Endothelial cell of umbilical vein (primary cell): ENCODE results near the gene SULT1A1. TPM values are rescaled to one million over a fixed set of nuclear protein-coding genes. Genes with fewer than 3 reads are reported as not detected.
"Not testable (repeated sequence)": the region's sequence is repeated elsewhere in the genome, so short reads cannot be mapped to it uniquely, and the experiment has no call there.

Experiments
- Bru-seq: library from RNA; stranded (reverse); fragments of 400-500 nt; gene quantifications from one replicate; lab custom pipeline; 2021; lab: Mats Ljungman, UMichigan
- BruChase-seq, 2 experiments: library from RNA; stranded (reverse); fragments of 400-500 nt; gene quantifications; one replicate each; lab custom pipeline; 2021; lab: Mats Ljungman, UMichigan
- BruUV-seq: library from RNA; stranded (reverse); fragments of 400-500 nt; replicated peaks from 2 replicates; lab custom pipeline; 2021; lab: Mats Ljungman, UMichigan
- CTCF ChIA-PET: fragments of 300-600, 350-600 bp; sonication (Branson Sonifier 250); formaldehyde crosslinking; loops from one replicate; lab custom pipeline; 2021; ENCODE audit warnings: antibody characterized with exemption, inconsistent platforms; lab: Charles Lee
- POLR2A ChIA-PET: fragments of 300-600, 350-600 bp; sonication (Branson Sonifier 250); formaldehyde crosslinking; loops from one replicate; lab custom pipeline; 2021; ENCODE audit warnings: antibody characterized with exemption, inconsistent platforms; lab: Charles Lee
- DNase-seq: peaks from one replicate; pipeline ENCODE4 v3.0.0-alpha.2; 2011; ENCODE audit warnings: low read depth, low spot score
- FAIRE-seq: peaks from 2 replicates; lab custom pipeline; 2011; peaks lifted over from hg19 to GRCh38; lab: Jason Lieb, UNC
- H2AFZ ChIP-seq: 2 replicates; pipeline ENCODE4 v1.6.0; 2012; ENCODE audit warnings: low read depth, low read length, control low read depth, inconsistent platforms
- H3K27ac ChIP-seq: 2 replicates; pipeline ENCODE4 v1.5.1; 2011; ENCODE audit warnings: low read depth, mild to moderate bottlenecking, control low read depth, low read length, moderate library complexity; ENCODE audit not compliant: insufficient read depth
- H3K27me3 ChIP-seq, 2 experiments: 2 replicates each; pipeline versions ENCODE4 v1.6.0 to v1.6.1; 2011; ENCODE audit warnings: low read length in 2 of 2, mixed read lengths in 1 of 2; ENCODE audit not compliant: control insufficient read depth in 2 of 2, insufficient read depth in 2 of 2
- H3K36me3 ChIP-seq, 2 experiments: 2 replicates in 1 of 2; 3 replicates in 1 of 2; pipeline ENCODE4 v1.5.1; 2011; ENCODE audit warnings: low read length in 2 of 2, mild to moderate bottlenecking in 1 of 2, moderate library complexity in 1 of 2; ENCODE audit not compliant: control insufficient read depth in 2 of 2, insufficient read depth in 2 of 2; ENCODE audit errors: extremely low read depth in 1 of 2
- H3K4me1 ChIP-seq: 3 replicates; pipeline ENCODE4 v1.5.1; 2011; ENCODE audit warnings: mild to moderate bottlenecking, low read length; ENCODE audit not compliant: control insufficient read depth, insufficient read depth; ENCODE audit errors: extremely low read depth
- H3K4me2 ChIP-seq: 2 replicates; pipeline ENCODE4 v1.6.1; 2011; ENCODE audit warnings: low read length, control low read depth, mixed read lengths; ENCODE audit not compliant: insufficient read depth
- H3K4me3 ChIP-seq, 3 experiments: fragments of 200-600 bp in 1 of 3; sonication (generic), shearing (Covaris generic) in 1 of 3; replicated peaks in 1 of 3; 2 replicates each; pipeline ENCODE4 v1.5.1; 2011 to 2016; ENCODE audit warnings: control low read depth in 3 of 3, low read length in 3 of 3, mild to moderate bottlenecking in 2 of 3, inconsistent platforms in 1 of 3, low read depth in 1 of 3, moderate library complexity in 1 of 3; ENCODE audit not compliant: insufficient read depth in 1 of 3
- H3K79me2 ChIP-seq: 2 replicates; pipeline ENCODE4 v1.6.0; 2012; ENCODE audit warnings: low read length, inconsistent platforms; ENCODE audit not compliant: control insufficient read depth, insufficient read depth
- H3K9ac ChIP-seq: replicated peaks from 2 replicates; pipeline ENCODE3; 2011; ENCODE audit warnings: low read length, control low read depth; ENCODE audit not compliant: insufficient read depth; ENCODE audit errors: extremely low read depth
- H3K9me1 ChIP-seq: replicated peaks from 3 replicates; pipeline ENCODE4 v1.6.0; 2011; ENCODE audit warnings: mild to moderate bottlenecking, low read length; ENCODE audit not compliant: control insufficient read depth, insufficient read depth; ENCODE audit errors: extremely low read depth
- H3K9me3 ChIP-seq: replicated peaks from 2 replicates; pipeline ENCODE4 v1.5.1; 2012; ENCODE audit warnings: low read length, inconsistent platforms; ENCODE audit not compliant: control insufficient read depth, insufficient read depth
- H4K20me1 ChIP-seq: replicated peaks from 2 replicates; pipeline ENCODE3; 2011; ENCODE audit warnings: mild to moderate bottlenecking, low read length; ENCODE audit not compliant: control insufficient read depth, insufficient read depth; ENCODE audit errors: extremely low read depth
- CTCF ChIP-seq, 2 donors: IDR thresholded peaks; 1 replicate in 1 of 2; 2 replicates in 1 of 2; pipeline ENCODE4 v1.5.1; 2011; ENCODE audit warnings: low read length in 2 of 2, mild to moderate bottlenecking in 2 of 2, moderate library complexity in 2 of 2, control low read depth in 1 of 2, inconsistent platforms in 1 of 2, low read depth in 1 of 2; ENCODE audit not compliant: insufficient read depth in 1 of 2; ENCODE audit errors: extremely low read depth in 1 of 2
- EZH2 ChIP-seq: IDR thresholded peaks from 2 replicates; pipeline ENCODE4 v1.6.1; 2012; ENCODE audit warnings: borderline replicate concordance, low read depth, mild to moderate bottlenecking, moderate library complexity, low read length, inconsistent platforms; ENCODE audit not compliant: severe bottlenecking
- FOS ChIP-seq: IDR thresholded peaks from 2 replicates; pipeline ENCODE4 v1.6.1; 2011; ENCODE audit warnings: mild to moderate bottlenecking, low read length, moderate library complexity, borderline replicate concordance; ENCODE audit not compliant: insufficient read depth
- GATA2 ChIP-seq: IDR thresholded peaks from 2 replicates; pipeline ENCODE4 v1.7.0; 2011; ENCODE audit warnings: low read depth, mild to moderate bottlenecking, moderate library complexity, mixed read lengths, low read length; ENCODE audit not compliant: insufficient read length, insufficient read depth
- JUN ChIP-seq: IDR thresholded peaks from 2 replicates; pipeline ENCODE4 v1.6.1; 2011; ENCODE audit warnings: borderline replicate concordance, low read depth; ENCODE audit not compliant: insufficient read length, insufficient read depth
- MAX ChIP-seq: IDR thresholded peaks from 2 replicates; pipeline ENCODE4 v1.6.1; 2011; ENCODE audit not compliant: insufficient read depth, insufficient read length
- MYC ChIP-seq: IDR thresholded peaks from one replicate; pipeline ENCODE4 v1.6.1; 2011; ENCODE audit warnings: mild to moderate bottlenecking, low read depth, low read length
- POLR2A ChIP-seq: IDR thresholded peaks from 2 replicates; pipeline ENCODE4 v1.6.1; 2012; ENCODE audit warnings: low read depth, mild to moderate bottlenecking, control low read depth, low read length
- POLR2AphosphoS5 ChIP-seq: IDR thresholded peaks from 2 replicates; pipeline ENCODE4 v1.6.1; 2012; ENCODE audit warnings: low read depth, mild to moderate bottlenecking, control low read depth, low read length, moderate library complexity; ENCODE audit not compliant: insufficient read depth
- dilution Hi-C: fragments of 300-500 bp; cut with MboI; formaldehyde crosslinking; loops from one replicate; pipeline ENCODE4 v1.15.0; 2019; ENCODE audit warnings: low sequenced_read_pairs; ENCODE audit not compliant: extremely low pct_ligation_motif_present
- intact Hi-C: fragments of 100-400 bp; cut with micrococcal nuclease; formaldehyde crosslinking; loops from one replicate; pipeline ENCODE4 v1.10.0; 2022
- long read RNA-seq: library from polyadenylated mRNA; stranded (forward); transcript quantifications from one replicate; pipeline ENCODE4 v2.0.0, GENCODE V29; 2021
- polyA minus RNA-seq, 3 experiments: library from RNA; depleted of rRNA, polyadenylated mRNA; stranded (reverse); fragments of >200 nt; gene quantifications; 1 replicate in 1 of 3; 2 replicates in 2 of 3; pipeline ENCODE4 v1.2.3, GENCODE V29; 2011
- polyA plus RNA-seq, 4 experiments: library from polyadenylated mRNA; depleted of rRNA in 3 of 4; stranded (reverse) in 3 of 4; unstranded in 1 of 4; fragments of >200 nt; gene quantifications; 2 replicates each; pipeline versions ENCODE4 v1.2.1 to v1.2.3, GENCODE V29; 2011 to 2012; ENCODE audit warnings: missing spikeins in 1 of 4
- total RNA-seq: library from RNA; stranded (reverse); gene quantifications from 2 replicates; pipeline ENCODE4 v1.2.3, GENCODE V29; 2021

Gene SULT1A1
- total RNA-seq (0.62 and 0.77 TPM in 2 replicates), polyA plus RNA-seq (0.65 and 0.90 TPM in 2 replicates), polyA minus RNA-seq (0.21 and 0.32 TPM in 2 replicates), Bru-seq, nascent RNA (percentile 14 among the genes with signal in this experiment), BruChase-seq, experiment 1, labeled RNA remaining after a 6-hour chase (percentile 6 among the genes with signal in this experiment), BruChase-seq, experiment 2, labeled RNA remaining after a 2-hour chase (percentile 6 among the genes with signal in this experiment)
- 0.72 and 1.0 TPM in 2 replicates for polyA plus RNA-seq (2011; cell fraction: cytosol; rRNA removed)
- 0.41 and 0.84 TPM in 2 replicates for polyA plus RNA-seq (2011; cell fraction: nucleus; rRNA removed)
- polyA plus RNA-seq (2012) = 1.2 and 1.9 TPM in 2 replicates
- polyA minus RNA-seq (2011; cell fraction: cytosol; rRNA and poly(A)+ RNA removed) = 6.2 TPM
- 0.34 TPM in 1 of 2 replicates, not detected in the other for polyA minus RNA-seq (2011; cell fraction: nucleus; rRNA and poly(A)+ RNA removed)
- long read RNA-seq, partial matches to known transcripts = 0 of 3 reads
- long read RNA-seq, other reads (novel, unspliced or antisense) = 1 of 3 reads

DNA sequence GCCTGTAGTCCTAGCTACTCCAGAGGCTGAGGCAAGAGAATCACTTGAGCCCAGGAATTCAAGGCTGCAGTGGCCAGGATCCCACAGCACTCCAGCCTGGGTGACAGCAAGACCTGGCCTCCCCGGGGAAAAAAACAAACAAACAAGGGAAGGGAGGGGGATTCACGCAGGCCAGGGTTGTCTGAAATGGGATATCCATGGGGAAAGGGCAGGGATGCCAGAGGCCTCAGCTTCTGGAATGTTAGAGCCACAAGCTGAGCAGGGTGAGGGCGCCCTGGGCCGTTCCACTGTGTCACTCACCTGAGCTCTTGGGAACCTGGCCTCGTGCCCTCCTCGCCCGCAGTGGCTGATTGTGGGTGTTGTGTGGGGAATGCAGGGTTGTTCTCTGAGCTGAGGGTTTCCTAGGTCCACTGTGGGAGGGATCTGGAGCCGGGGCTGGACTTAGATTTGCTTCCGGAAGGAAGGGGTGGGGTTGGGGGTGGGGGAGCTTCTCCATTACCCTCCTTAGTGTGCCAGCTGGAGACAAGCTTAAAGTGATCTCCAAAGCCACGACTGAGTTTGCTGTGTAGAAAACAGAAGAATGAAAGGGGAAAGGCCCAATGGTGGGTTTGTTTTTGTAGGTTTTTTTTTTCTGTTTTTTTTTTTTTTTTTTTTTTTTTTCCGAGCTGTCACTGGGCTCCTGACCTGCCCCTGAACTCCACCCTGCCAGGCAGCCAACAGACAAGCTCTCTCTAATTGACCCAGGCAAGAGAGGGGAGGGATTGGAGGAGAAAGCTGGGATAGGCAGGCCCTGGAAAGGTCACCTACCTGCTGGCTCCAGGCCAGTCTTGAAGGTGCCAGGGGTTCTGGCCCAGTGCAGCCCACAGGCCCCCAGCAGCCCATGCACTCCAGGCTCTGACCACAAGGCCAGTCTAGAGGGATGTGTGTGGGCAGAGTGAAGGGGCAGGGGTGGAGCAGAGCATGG lies at the start of gene SULT1A1:
TSS of gene SULT1A1 (minus strand) at position 414 of the 964 bp plus-strand sequence. CDS start 1,189 bp downstream, outside the sequence.
- Histone ChIP-seq H4K20me1 (no peaks in the 10 kb centered on the region), H3K4me1 (no peaks in the 10 kb centered on the region), H3K4me2 (no peak within 1 kb of the TSS), H3K9me1 (no peaks in the 10 kb centered on the region), H3K9ac (no peak within 1 kb of the TSS), H2AFZ (peak within 1 kb of the TSS; percentile 64), H3K27me3 (no peaks in the 10 kb centered on the region), H3K36me3 (no peaks in the 10 kb centered on the region), H3K27ac (no peak within 1 kb of the TSS), H3K9me3 (no peaks in the 10 kb centered on the region), H3K4me3 (no peak within 1 kb of the TSS), H3K79me2 (no peaks in the 10 kb centered on the region)
- FAIRE-seq (no peak), DNase-seq (no peak)
- intact Hi-C loops (no loop called here), dilution Hi-C loops (no loop called here)
- no TSS peak for BruUV-seq
- CTCF ChIA-PET = no interaction called here
- POLR2A ChIA-PET = no interaction called here
- TF ChIP-seq FOS (no peak), POLR2AphosphoS5 (no peak), CTCF (IDR thresholded peaks at IDR 0.05; ENCODE audit: extremely low read depth in 1 of 2, insufficient read depth in 1 of 2, low read depth in 1 of 2, low read length in 2 of 2) (no peak), POLR2A (no peak), MAX (no peak), EZH2 (no peak), GATA2 (no peak), MYC (no peak), JUN (no peak)

DNA sequence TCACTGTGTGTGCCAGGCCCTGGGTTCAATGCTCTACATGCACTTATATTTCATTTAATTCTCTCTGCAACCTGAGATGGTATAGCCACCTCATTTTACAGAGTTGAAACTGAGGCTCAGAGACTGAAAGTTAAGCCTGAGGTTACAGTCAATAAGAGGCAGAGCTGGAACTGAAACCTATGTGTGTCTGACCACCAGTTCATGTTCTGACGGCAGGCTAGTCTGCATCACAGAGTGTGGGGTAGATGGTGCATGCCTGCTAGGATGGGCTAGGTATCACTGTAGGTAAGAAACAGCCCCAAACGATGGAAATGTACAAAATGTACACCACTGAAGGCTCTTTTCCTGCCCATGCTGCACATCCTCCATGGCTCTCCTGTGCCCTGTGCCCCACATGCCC lies 30.1 kb upstream of the SULT1A1 start:
- H4K20me1 ChIP-seq, CTCF ChIA-PET, H3K9ac ChIP-seq, H3K4me1 ChIP-seq, H3K79me2 ChIP-seq, H3K4me2 ChIP-seq, H3K4me3 ChIP-seq, H2AFZ ChIP-seq, H3K27ac ChIP-seq, DNase-seq, FAIRE-seq, H3K9me3 ChIP-seq, dilution Hi-C loops, POLR2A ChIA-PET, H3K9me1 ChIP-seq, BruUV-seq, H3K36me3 ChIP-seq, H3K27me3 ChIP-seq: not testable (repeated sequence)
- intact Hi-C loops = loop anchor here (10.0 kb wide), 1 partner anchor 65 kb away; no protein-coding TSS in a partner anchor
